ENCODE measurements around the gene CFL1.

The CFL1 gene

DNA sequence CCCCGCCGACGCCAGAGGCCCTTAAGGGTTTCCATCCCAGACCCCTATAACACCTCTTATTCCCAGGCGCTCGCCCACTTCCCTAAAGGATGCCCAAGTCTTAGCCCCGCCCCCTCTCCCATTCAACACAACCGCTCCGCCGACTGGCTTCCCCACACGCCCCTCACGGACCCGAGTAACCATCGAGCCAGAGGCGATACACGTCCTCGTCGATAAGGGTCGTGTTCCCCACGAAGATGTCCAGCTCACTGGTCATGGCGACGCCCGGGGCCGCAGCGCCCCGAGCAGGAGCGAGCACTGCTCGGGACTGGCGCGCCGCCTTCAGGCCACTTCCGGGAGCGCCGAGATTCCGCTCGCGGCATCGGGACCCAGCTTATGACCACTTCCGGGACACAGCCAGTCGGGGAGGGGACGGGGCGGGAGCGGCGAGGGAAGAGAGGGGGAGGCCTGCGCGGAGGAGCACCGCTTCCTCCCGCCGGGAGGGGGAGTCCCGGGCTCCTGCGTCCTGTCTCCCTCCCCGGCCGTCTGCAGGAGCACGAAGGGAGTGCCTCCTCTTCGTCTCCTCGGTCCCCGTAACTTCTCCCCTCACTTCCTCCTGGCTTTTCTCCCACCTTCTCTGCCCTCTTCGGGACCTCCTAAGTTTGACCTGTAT is 30.3 kb upstream of the CFL1 start, which contains the start of gene FIBP:
FIBP (minus strand) TSS at position 309 of the 652 bp plus-strand sequence; CDS start at position 256, 53 bp downstream.
- H3K4me1 ChIP-seq (ENCODE audit: control extremely low read depth in 1 of 4, control insufficient read depth in 4 of 4, insufficient read depth in 4 of 4, low read length in 3 of 4): peaks cover 8 to 66% (median 60%) of the 10 kb centered on the region in 4 experiments
- H3K36me3 ChIP-seq (ENCODE audit: control insufficient read depth in 4 of 4, insufficient read depth in 4 of 4, low read length in 3 of 4): peaks cover 5 to 45% (median 38%) of the 10 kb centered on the region in 4 experiments
- H3K27ac ChIP-seq (ENCODE audit: insufficient read depth in 1 of 2, low read depth in 1 of 2, low read length in 2 of 2, poor library complexity in 1 of 2, severe bottlenecking in 2 of 2): peak within 1 kb of the TSS; percentile 40 to 87
- WGBS (ENCODE audit: insufficient coverage): 0% methylated on average over 38 of the region's 57 CpGs
- CTCF ChIA-PET: interaction anchor here (0.9 to 11.9 kb wide), 21 partner anchors 8 to 247 kb away, joined by 3 to 168 read pairs (median 7); partner anchors contain the start of genes AP5B1, C11orf68, CFL1 and CTSW
- H3K9me3 ChIP-seq (ENCODE audit: control extremely low read depth in 1 of 5, control insufficient read depth in 4 of 5, insufficient read depth in 2 of 5, low read depth in 1 of 5, low read length in 4 of 5): no peaks in the 10 kb centered on the region
- no peaks in the 10 kb centered on the region for H3K27me3 ChIP-seq (replicated peaks in 2 of 5; ENCODE audit: control insufficient read depth in 4 of 5, insufficient read depth in 5 of 5, low read length in 4 of 5)
- POLR2A ChIA-PET: interaction anchor here (0.6 to 5.4 kb wide), 7 partner anchors 12 to 1692 kb away, joined by 3 to 33 read pairs (median 3); partner anchors contain the start of genes CFL1, FOSL1, KAT5 and MUS81
- peak within 1 kb of the TSS; percentile 55 to 97 (median 88) for H3K4me3 ChIP-seq (ENCODE audit: control insufficient read depth in 1 of 7, extremely low read depth in 1 of 7, insufficient read depth in 4 of 7, low read depth in 2 of 7, low read length in 6 of 7)
- peak; percentile 96 to 98 (median 97) for DNase-seq

DNA sequence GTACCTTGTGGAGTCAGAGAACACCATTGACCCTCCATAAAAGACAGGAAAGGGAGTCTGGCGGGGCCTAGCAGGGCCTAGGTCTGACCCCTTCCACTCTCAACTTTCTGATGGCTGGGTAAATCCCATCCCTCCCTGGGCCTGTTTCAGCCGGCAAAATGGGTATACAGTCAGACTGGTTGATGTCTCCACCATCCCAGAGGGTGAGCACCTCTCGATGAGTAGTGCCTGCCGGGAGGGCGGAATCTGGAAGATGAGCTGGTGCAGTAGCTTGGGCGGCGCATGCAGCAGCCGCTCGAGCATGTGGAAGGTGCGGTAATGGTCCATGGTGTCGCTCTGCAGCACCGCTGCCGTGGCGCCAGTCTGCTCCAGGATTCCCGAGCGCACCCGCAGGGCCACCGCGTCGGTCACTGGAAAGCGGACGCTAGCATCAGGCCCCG is 29.8 kb upstream of the CFL1 start:
- peak overlapping the region; percentile 55 to 97 (median 88) for H3K4me3 ChIP-seq (ENCODE audit: control insufficient read depth in 1 of 7, extremely low read depth in 1 of 7, insufficient read depth in 4 of 7, low read depth in 2 of 7, low read length in 6 of 7)
- WGBS (ENCODE audit: insufficient coverage): 11% methylated on average over 11 of the region's 23 CpGs
- H3K36me3 ChIP-seq (ENCODE audit: control insufficient read depth in 4 of 4, insufficient read depth in 4 of 4, low read length in 3 of 4): peaks cover 5 to 47% (median 41%) of the 10 kb centered on the region in 4 experiments
- ChIA-PET POLR2A (interaction anchor here (1.1 to 5.4 kb wide), 3 partner anchors 28 to 272 kb away, joined by 3 to 33 read pairs (median 5); partner anchors contain the start of genes CFL1, MUS81 and PCNX3), CTCF (interaction anchor here (0.9 to 11.9 kb wide), 17 partner anchors 8 to 181 kb away, joined by 3 to 168 read pairs (median 19); partner anchors contain the start of genes AP5B1, C11orf68, CFL1 and CTSW)
- H3K4me1 ChIP-seq (ENCODE audit: control extremely low read depth in 1 of 4, control insufficient read depth in 4 of 4, insufficient read depth in 4 of 4, low read length in 3 of 4): peaks cover 8 to 61% (median 55%) of the 10 kb centered on the region in 4 experiments
- no peak for DNase-seq
- H3K27me3 ChIP-seq (replicated peaks in 2 of 5; ENCODE audit: control insufficient read depth in 4 of 5, insufficient read depth in 5 of 5, low read length in 4 of 5): no peaks in the 10 kb centered on the region
- H3K9me3 ChIP-seq (ENCODE audit: control extremely low read depth in 1 of 5, control insufficient read depth in 4 of 5, insufficient read depth in 2 of 5, low read depth in 1 of 5, low read length in 4 of 5): no peaks in the 10 kb centered on the region
- H3K27ac ChIP-seq (ENCODE audit: insufficient read depth in 1 of 2, low read depth in 1 of 2, low read length in 2 of 2, poor library complexity in 1 of 2, severe bottlenecking in 2 of 2): peak overlapping the region in 1 of 2 experiments; percentile 87

DNA sequence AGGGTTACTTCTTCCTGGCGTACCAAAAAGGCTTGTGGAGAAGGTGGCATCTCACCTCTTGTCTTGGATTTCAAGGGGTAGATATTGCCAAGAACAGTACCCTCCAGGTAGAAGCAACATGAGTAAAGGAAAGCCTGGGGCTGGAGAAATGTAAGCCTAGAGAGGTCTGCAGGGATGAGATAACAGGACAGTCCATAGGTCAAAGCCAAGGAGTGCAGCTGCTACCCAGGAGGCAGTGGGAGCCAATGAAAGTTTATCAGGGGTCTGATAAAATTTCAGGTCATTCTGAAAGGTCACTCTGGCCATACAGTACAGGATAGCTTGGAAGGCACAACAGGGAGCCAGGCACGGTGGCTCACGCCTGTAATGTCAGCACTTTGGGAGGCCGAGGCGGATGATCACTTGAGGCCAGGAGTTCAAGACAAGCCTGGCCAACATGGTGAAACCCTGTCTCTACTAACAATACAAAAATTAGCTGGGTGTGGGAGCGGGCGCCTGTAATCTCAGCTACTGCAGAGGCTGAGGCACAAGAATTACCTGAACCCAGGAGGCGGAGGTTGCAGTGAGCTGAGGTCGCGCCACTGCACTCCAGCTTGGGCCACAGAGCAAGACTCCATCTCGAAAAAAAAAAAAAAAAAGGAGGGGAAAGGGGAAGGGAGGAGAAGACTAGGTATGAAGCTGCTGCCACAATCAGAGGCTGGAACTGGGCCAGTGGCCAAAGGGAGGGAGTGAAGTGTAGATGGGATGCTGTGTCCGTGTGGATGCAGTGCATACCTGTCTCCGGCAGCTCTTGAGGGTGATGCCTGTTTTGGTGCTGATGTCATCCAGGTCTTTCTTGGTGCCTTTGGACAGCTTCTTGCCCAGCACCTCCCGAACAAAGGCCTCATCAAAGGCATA is 29.1 kb upstream of the CFL1 start:
- no peaks in the 10 kb centered on the region for H3K27me3 ChIP-seq (replicated peaks in 2 of 5; ENCODE audit: control insufficient read depth in 4 of 5, insufficient read depth in 5 of 5, low read length in 4 of 5)
- CTCF ChIA-PET: interaction anchor here (0.6 to 11.9 kb wide), 15 partner anchors 7 to 260 kb away, joined by 3 to 168 read pairs (median 20); partner anchors contain the start of genes AP5B1, CFL1, CTSW and EFEMP2
- no peak for DNase-seq
- H3K36me3 ChIP-seq (ENCODE audit: control insufficient read depth in 4 of 4, insufficient read depth in 4 of 4, low read length in 3 of 4): peaks cover 5 to 50% (median 43%) of the 10 kb centered on the region in 4 experiments
- H3K4me1 ChIP-seq (ENCODE audit: control extremely low read depth in 1 of 4, control insufficient read depth in 4 of 4, insufficient read depth in 4 of 4, low read length in 3 of 4): peaks cover 8 to 54% (median 48%) of the 10 kb centered on the region in 4 experiments
- peak overlapping the region in 6 of 7 experiments; percentile 78 to 97 (median 88) for H3K4me3 ChIP-seq (ENCODE audit: control insufficient read depth in 1 of 7, extremely low read depth in 1 of 7, insufficient read depth in 4 of 7, low read depth in 2 of 7, low read length in 6 of 7)
- peak overlapping the region in 1 of 2 experiments; percentile 87 for H3K27ac ChIP-seq (ENCODE audit: insufficient read depth in 1 of 2, low read depth in 1 of 2, low read length in 2 of 2, poor library complexity in 1 of 2, severe bottlenecking in 2 of 2)
- no peaks in the 10 kb centered on the region for H3K9me3 ChIP-seq (ENCODE audit: control extremely low read depth in 1 of 5, control insufficient read depth in 4 of 5, insufficient read depth in 2 of 5, low read depth in 1 of 5, low read length in 4 of 5)
- POLR2A ChIA-PET: interaction anchor here (1.9 to 5.4 kb wide), 2 partner anchors 28 to 30 kb away, joined by 5 to 33 read pairs; partner anchors contain the start of genes CFL1 and MUS81
- WGBS (ENCODE audit: insufficient coverage): 89% methylated on average over 9 of the region's 14 CpGs

DNA sequence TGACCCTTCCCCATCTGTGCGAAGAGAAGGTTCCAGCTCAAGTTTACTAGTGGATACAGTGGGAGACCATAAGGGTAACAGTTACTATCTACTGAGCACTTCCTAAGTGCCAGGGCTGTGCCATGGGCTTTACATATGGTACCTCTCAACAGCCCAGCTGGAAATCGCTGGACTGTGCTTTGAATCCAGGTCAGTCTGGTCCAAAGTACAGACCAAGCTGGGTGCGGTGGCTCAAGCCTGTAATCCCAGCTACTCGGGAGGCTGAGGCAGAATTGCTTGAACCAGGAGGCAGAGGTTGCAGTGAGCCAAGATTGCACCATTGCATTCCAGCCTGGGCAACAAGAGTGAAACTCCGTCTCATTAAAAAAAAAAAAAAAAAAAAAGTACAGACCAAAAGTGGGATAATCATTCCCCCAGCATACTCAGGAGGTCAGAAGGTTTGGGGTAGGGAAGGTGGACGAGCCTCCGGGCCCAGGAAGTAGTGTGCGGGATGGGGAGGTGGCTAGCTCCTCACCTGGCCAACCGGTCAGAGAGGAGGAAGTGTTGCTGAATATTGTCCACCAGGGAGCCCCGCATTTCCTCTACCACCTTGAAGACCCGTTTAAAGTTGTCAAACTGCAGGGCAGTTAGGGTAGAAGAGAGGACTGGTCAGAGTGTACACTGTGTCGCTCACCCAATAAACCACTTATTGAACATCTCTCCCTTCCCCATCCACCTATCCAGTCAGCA is 28.0 kb upstream of the CFL1 start:
- H3K4me3 ChIP-seq (ENCODE audit: control insufficient read depth in 1 of 7, extremely low read depth in 1 of 7, insufficient read depth in 4 of 7, low read depth in 2 of 7, low read length in 6 of 7): no peak overlapping the region
- peaks cover 7 to 52% (median 43%) of the 10 kb centered on the region in 4 experiments for H3K4me1 ChIP-seq (ENCODE audit: control extremely low read depth in 1 of 4, control insufficient read depth in 4 of 4, insufficient read depth in 4 of 4, low read length in 3 of 4)
- no peaks in the 10 kb centered on the region for H3K9me3 ChIP-seq (ENCODE audit: control extremely low read depth in 1 of 5, control insufficient read depth in 4 of 5, insufficient read depth in 2 of 5, low read depth in 1 of 5, low read length in 4 of 5)
- DNase-seq: no peak
- peaks cover 7 to 58% (median 44%) of the 10 kb centered on the region in 4 experiments for H3K36me3 ChIP-seq (ENCODE audit: control insufficient read depth in 4 of 4, insufficient read depth in 4 of 4, low read length in 3 of 4)
- H3K27me3 ChIP-seq (replicated peaks in 2 of 5; ENCODE audit: control insufficient read depth in 4 of 5, insufficient read depth in 5 of 5, low read length in 4 of 5): no peaks in the 10 kb centered on the region
- no peak overlapping the region for H3K27ac ChIP-seq (ENCODE audit: insufficient read depth in 1 of 2, low read depth in 1 of 2, low read length in 2 of 2, poor library complexity in 1 of 2, severe bottlenecking in 2 of 2)
- CTCF ChIA-PET: interaction anchor here (1.0 to 11.9 kb wide), 27 partner anchors 8 to 259 kb away, joined by 3 to 168 read pairs (median 8); partner anchors contain the start of genes CFL1, EFEMP2, FOSL1 and KAT5
- whole genome bisulfite sequencing (ENCODE audit: insufficient coverage): 97% methylated on average over 9 of the region's 12 CpGs
- POLR2A ChIA-PET: interaction anchor here (0.6 to 2.0 kb wide), 3 partner anchors 14 to 232 kb away, joined by 3 to 7 read pairs (median 4); partner anchors contain the start of gene FOSL1

DNA sequence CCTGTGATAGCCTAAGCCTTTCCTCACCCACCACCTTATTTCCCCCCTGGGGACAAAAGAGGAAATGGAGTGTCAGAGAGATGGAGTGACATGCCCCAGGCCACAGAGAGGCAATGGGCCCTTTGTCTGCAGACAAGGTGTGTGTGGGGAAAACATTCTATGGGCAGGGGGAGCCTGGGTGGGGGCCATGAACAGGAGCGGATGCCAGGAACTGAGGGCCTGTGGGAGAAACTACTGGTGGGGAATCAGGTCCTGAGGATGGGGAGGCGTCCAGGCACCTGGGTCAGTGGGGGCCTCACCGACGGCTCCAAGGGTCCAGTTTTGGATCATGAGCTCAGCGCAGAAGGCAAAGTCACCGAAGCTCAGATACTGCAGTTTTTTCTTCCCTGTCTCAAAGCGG is 27.3 kb upstream of the CFL1 start:
- Histone ChIP-seq H3K9me3 (ENCODE audit: control extremely low read depth in 1 of 5, control insufficient read depth in 4 of 5, insufficient read depth in 2 of 5, low read depth in 1 of 5, low read length in 4 of 5) (no peaks in the 10 kb centered on the region), H3K27ac (ENCODE audit: insufficient read depth in 1 of 2, low read depth in 1 of 2, low read length in 2 of 2, poor library complexity in 1 of 2, severe bottlenecking in 2 of 2) (no peak overlapping the region), H3K4me1 (ENCODE audit: control extremely low read depth in 1 of 4, control insufficient read depth in 4 of 4, insufficient read depth in 4 of 4, low read length in 3 of 4) (peaks cover 7 to 56% (median 42%) of the 10 kb centered on the region in 4 experiments), H3K4me3 (ENCODE audit: control insufficient read depth in 1 of 7, extremely low read depth in 1 of 7, insufficient read depth in 4 of 7, low read depth in 2 of 7, low read length in 6 of 7) (no peak overlapping the region), H3K36me3 (ENCODE audit: control insufficient read depth in 4 of 4, insufficient read depth in 4 of 4, low read length in 3 of 4) (peaks cover 7 to 58% (median 44%) of the 10 kb centered on the region in 4 experiments), H3K27me3 (replicated peaks in 2 of 5; ENCODE audit: control insufficient read depth in 4 of 5, insufficient read depth in 5 of 5, low read length in 4 of 5) (no peaks in the 10 kb centered on the region)
- WGBS (ENCODE audit: insufficient coverage): 97% methylated on average over 7 of the region's 7 CpGs
- ChIA-PET CTCF (interaction anchor here (0.6 to 11.9 kb wide), 37 partner anchors 9 to 789 kb away, joined by 3 to 168 read pairs (median 5); partner anchors contain the start of genes CFL1, EFEMP2, FOSL1 and KAT5), POLR2A (interaction anchor here (0.9 to 2.0 kb wide), 4 partner anchors 9 to 117 kb away, joined by 3 to 11 read pairs (median 4); partner anchors contain the start of genes BANF1, CFL1 and FOSL1)
- no peak for DNase-seq

Measured in common myeloid progenitor, CD34-positive (primary cell).